ENCODE data around the gene NUBPL. TPM values are rescaled to one million over a fixed set of nuclear protein-coding genes. Genes with fewer than 3 reads are reported as not detected.

NUBPL gene
- polyA plus RNA-seq, 1 donor (not counting 4 experiments of a cell fraction or from before 2014, with no cell fraction given) = 18.8 TPM

DNA sequence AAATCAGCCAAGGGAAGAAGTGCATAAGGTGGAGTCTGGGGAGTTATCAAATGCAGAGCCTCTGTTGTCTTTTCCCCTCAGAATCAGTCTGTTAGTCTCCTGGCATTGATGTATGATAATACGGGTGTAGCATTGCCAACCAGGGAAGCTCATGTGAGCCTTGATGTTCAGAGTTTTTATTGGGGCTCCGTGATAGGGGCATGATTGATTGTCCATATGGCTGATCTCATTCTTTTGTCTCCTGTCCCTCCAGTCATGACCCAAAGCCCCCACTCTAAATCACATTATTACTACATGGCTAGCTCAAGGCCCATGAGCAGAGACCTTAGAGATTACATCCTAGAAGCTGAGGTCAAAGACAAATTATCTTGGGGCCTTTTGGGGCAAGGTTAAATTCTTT lies 140.9 kb downstream of the NUBPL start:
- Histone ChIP-seq H3K4me2 (ENCODE audit: control insufficient read depth, extremely low read depth, insufficient read depth, low read depth, low read length) (no peak overlapping the region), H3K4me1 (ENCODE audit: control insufficient read depth, extremely low read depth, insufficient read depth, low read length) (no peaks in the 10 kb centered on the region), H3K27ac (ENCODE audit: control insufficient read depth, insufficient read depth, low read length) (no peak overlapping the region), H3K9me3 (ENCODE audit: control insufficient read depth, low read depth, low read length) (peaks cover 2% of the 10 kb centered on the region), H3K79me2 (ENCODE audit: control insufficient read depth, insufficient read depth, low read length) (no peaks in the 10 kb centered on the region), H3K36me3 (ENCODE audit: control insufficient read depth in 2 of 2, extremely low read depth in 1 of 2, insufficient read depth in 2 of 2, low read length in 2 of 2) (no peaks in the 10 kb centered on the region), H3K4me3 (ENCODE audit: control insufficient read depth in 2 of 3, extremely low read depth in 1 of 3, insufficient read depth in 2 of 3, low read depth in 1 of 3, low read length in 3 of 3) (no peak overlapping the region), H3K9me1 (ENCODE audit: control insufficient read depth, extremely low read depth, insufficient read depth, low read length) (no peaks in the 10 kb centered on the region), H3K9ac (ENCODE audit: control insufficient read depth, extremely low read depth, insufficient read depth, low read length) (no peak overlapping the region), H3K27me3 (ENCODE audit: control insufficient read depth, extremely low read depth, insufficient read depth, low read length) (no peaks in the 10 kb centered on the region), H2AFZ (ENCODE audit: control insufficient read depth, low read length) (no peak overlapping the region), H4K20me1 (ENCODE audit: control insufficient read depth, extremely low read depth, insufficient read depth, low read length) (no peaks in the 10 kb centered on the region)
- TF ChIP-seq EZH2 (IDR thresholded peaks at IDR 0.05; ENCODE audit: low read length) = no peak
- TF ChIP-seq, protein P1, sequence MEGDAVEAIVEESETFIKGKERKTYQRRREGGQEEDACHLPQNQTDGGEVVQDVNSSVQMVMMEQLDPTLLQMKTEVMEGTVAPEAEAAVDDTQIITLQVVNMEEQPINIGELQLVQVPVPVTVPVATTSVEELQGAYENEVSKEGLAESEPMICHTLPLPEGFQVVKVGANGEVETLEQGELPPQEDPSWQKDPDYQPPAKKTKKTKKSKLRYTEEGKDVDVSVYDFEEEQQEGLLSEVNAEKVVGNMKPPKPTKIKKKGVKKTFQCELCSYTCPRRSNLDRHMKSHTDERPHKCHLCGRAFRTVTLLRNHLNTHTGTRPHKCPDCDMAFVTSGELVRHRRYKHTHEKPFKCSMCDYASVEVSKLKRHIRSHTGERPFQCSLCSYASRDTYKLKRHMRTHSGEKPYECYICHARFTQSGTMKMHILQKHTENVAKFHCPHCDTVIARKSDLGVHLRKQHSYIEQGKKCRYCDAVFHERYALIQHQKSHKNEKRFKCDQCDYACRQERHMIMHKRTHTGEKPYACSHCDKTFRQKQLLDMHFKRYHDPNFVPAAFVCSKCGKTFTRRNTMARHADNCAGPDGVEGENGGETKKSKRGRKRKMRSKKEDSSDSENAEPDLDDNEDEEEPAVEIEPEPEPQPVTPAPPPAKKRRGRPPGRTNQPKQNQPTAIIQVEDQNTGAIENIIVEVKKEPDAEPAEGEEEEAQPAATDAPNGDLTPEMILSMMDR (optimal IDR thresholded peaks at IDR 0.05 in 1 of 3, IDR thresholded peaks at IDR 0.05 in 1 of 3, conservative IDR thresholded peaks at IDR 0.05 in 1 of 3; ENCODE audit: extremely low read depth in 1 of 3, insufficient read depth in 2 of 3, low read length in 3 of 3) = no peak
- FAIRE-seq = no peak
- dilution Hi-C loops (cut with MboI; ENCODE audit: extremely low pct_ligation_motif_present, low sequenced_read_pairs) = no loop called here
- DNase-seq (ENCODE audit: low read depth, low spot score) = no peak

DNA sequence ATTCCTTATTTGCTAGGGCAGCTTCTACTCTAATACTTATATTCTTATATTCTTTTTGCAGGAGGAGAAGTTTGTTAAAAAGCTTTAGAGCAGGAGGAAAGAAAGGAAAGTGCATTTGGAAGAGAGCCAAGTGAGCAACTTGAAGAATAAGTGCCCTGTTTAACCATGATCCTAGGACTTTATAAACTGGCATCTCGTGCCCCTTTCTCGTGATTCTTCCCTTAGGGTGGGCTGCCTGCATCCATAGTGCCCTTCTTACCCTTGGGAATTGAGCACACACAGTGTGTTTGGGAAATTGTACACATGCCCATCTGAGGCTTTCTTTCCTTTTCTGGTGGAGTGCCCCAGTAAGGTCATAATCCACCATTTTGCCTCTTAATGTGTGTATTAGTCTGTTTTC lies 141.9 kb downstream of the NUBPL start:
- Histone ChIP-seq H3K4me3 (ENCODE audit: control insufficient read depth in 2 of 3, extremely low read depth in 1 of 3, insufficient read depth in 2 of 3, low read depth in 1 of 3, low read length in 3 of 3) (no peak overlapping the region), H3K4me1 (ENCODE audit: control insufficient read depth, extremely low read depth, insufficient read depth, low read length) (no peaks in the 10 kb centered on the region), H3K9me1 (ENCODE audit: control insufficient read depth, extremely low read depth, insufficient read depth, low read length) (no peaks in the 10 kb centered on the region), H3K9me3 (ENCODE audit: control insufficient read depth, low read depth, low read length) (peaks cover 2% of the 10 kb centered on the region), H3K27me3 (ENCODE audit: control insufficient read depth, extremely low read depth, insufficient read depth, low read length) (no peaks in the 10 kb centered on the region), H3K9ac (ENCODE audit: control insufficient read depth, extremely low read depth, insufficient read depth, low read length) (no peak overlapping the region), H3K4me2 (ENCODE audit: control insufficient read depth, extremely low read depth, insufficient read depth, low read depth, low read length) (no peak overlapping the region), H2AFZ (ENCODE audit: control insufficient read depth, low read length) (no peak overlapping the region), H3K27ac (ENCODE audit: control insufficient read depth, insufficient read depth, low read length) (no peak overlapping the region), H3K36me3 (ENCODE audit: control insufficient read depth in 2 of 2, extremely low read depth in 1 of 2, insufficient read depth in 2 of 2, low read length in 2 of 2) (no peaks in the 10 kb centered on the region), H4K20me1 (ENCODE audit: control insufficient read depth, extremely low read depth, insufficient read depth, low read length) (no peaks in the 10 kb centered on the region), H3K79me2 (ENCODE audit: control insufficient read depth, insufficient read depth, low read length) (no peaks in the 10 kb centered on the region)
- FAIRE-seq (no peak), DNase-seq (ENCODE audit: low read depth, low spot score) (no peak)
- dilution Hi-C loops (cut with MboI; ENCODE audit: extremely low pct_ligation_motif_present, low sequenced_read_pairs) = no loop called here
- TF ChIP-seq, protein P1 (optimal IDR thresholded peaks at IDR 0.05 in 1 of 3, IDR thresholded peaks at IDR 0.05 in 1 of 3, conservative IDR thresholded peaks at IDR 0.05 in 1 of 3; ENCODE audit: extremely low read depth in 1 of 3, insufficient read depth in 2 of 3, low read length in 3 of 3) = no peak
- TF ChIP-seq EZH2 (IDR thresholded peaks at IDR 0.05; ENCODE audit: low read length) = no peak
